ENCODE measurements around the gene VKORC1L1. TPM values are rescaled to one million over a fixed set of nuclear protein-coding genes. Genes with fewer than 3 reads are reported as not detected.
"Not testable (repeated sequence)": the region's sequence is repeated elsewhere in the genome, so short reads cannot be mapped to it uniquely, and the experiment has no call there.

Gene VKORC1L1
- total RNA-seq, 2 donors from 2014 or later = 21.3 to 26.0 TPM

- H3K36me3 ChIP-seq; H3K9me3 ChIP-seq; H3K27ac ChIP-seq; DNase-seq; H3K27me3 ChIP-seq; H3K4me3 ChIP-seq; H3K4me1 ChIP-seq; intact Hi-C loops (cut with DNase I); H3K9ac ChIP-seq (ENCODE audit: low read depth in 2 of 2, low read length in 2 of 2): not testable (repeated sequence)
These were observed 2.8 kb downstream of the VKORC1L1 start for GRCh38 chr7:65875715-65876114.

- H3K27me3 ChIP-seq; H3K4me3 ChIP-seq; H3K4me1 ChIP-seq; intact Hi-C loops (cut with DNase I); H3K9ac ChIP-seq (ENCODE audit: low read depth in 2 of 2, low read length in 2 of 2); DNase-seq; H3K36me3 ChIP-seq; H3K9me3 ChIP-seq: not testable (repeated sequence)
- peak overlapping the region; percentile 18 for H3K27ac ChIP-seq
These were observed 6.6 kb downstream of the VKORC1L1 start for GRCh38 chr7:65879292-65880153.

DNA sequence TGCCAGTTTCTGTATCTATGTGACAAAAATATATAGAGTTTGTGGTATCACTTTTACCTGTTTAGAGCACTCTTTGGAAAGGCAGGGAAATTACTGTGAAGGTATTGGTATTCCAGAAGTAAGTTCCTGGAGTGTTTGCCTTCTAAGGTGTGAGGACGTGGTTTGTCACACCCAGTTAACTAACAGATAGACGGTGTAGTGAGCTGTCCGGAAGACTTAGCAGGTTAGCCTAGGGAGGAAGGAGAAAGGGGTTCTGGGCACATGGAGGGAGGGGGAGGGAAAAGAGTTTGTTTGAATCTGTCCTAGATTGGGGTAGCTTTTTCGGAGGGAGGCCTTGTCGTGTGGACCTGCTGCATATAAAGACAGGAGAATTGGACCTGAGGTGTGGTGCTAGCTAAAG lies 7.4 kb downstream of the VKORC1L1 start:
- H3K4me1 ChIP-seq; H3K4me3 ChIP-seq; H3K9me3 ChIP-seq; H3K9ac ChIP-seq (ENCODE audit: low read depth in 2 of 2, low read length in 2 of 2); H3K36me3 ChIP-seq; H3K27me3 ChIP-seq; intact Hi-C loops (cut with DNase I): not testable (repeated sequence)
- peak overlapping the region; percentile 18 for H3K27ac ChIP-seq
- peak; percentile 32 for DNase-seq

DNA sequence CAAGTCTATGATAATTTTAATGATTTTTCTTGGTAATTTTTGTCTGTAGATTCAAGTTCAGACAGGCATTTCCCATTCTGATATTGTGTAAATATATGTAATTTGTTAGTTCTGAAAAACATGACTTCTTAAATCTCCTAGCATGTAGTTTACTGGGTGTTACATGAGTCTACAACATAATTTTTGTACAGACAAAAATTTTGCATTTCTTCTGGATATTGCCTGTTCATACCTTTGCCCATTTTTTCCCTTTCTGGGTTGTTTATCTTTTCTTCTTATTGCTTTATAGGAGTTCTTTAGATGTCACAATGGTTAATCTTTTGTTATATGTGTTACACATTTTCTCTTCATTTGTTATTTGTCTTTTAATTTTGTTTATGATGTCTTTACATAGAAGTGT lies 12.1 kb downstream of the VKORC1L1 start:
- H3K4me1 ChIP-seq; H3K9me3 ChIP-seq; intact Hi-C loops (cut with DNase I): not testable (repeated sequence)

DNA sequence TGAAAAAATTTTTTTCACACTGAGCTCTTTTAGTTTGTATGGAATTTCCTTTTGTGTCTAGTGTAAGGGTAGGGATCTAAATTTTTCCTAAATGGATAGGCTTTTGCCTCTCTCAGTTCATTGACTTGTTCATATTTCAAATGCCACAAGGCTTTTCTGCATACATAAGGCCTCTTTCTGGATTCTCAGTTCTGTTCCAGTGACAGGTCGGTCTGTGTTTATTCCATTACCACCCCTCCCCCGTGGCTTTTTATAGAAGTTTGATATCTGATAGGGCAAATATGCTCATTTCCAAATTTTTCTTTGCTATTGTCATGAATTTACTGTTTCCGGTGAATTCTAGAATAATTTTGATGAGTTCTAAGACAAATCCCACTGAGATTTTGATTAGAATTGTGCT lies 12.7 kb downstream of the VKORC1L1 start:
- H3K9me3 ChIP-seq; H3K9ac ChIP-seq (ENCODE audit: low read depth in 2 of 2, low read length in 2 of 2); H3K4me3 ChIP-seq; H3K27me3 ChIP-seq; H3K36me3 ChIP-seq; DNase-seq; H3K27ac ChIP-seq; intact Hi-C loops (cut with DNase I); H3K4me1 ChIP-seq: not testable (repeated sequence)

More for the DNA sequence above, 12.1 kb downstream of the VKORC1L1 start:
- not testable (repeated sequence) for H3K4me3 ChIP-seq; H3K27me3 ChIP-seq; H3K9ac ChIP-seq (ENCODE audit: low read depth in 2 of 2, low read length in 2 of 2); H3K27ac ChIP-seq; H3K36me3 ChIP-seq; DNase-seq

DNA sequence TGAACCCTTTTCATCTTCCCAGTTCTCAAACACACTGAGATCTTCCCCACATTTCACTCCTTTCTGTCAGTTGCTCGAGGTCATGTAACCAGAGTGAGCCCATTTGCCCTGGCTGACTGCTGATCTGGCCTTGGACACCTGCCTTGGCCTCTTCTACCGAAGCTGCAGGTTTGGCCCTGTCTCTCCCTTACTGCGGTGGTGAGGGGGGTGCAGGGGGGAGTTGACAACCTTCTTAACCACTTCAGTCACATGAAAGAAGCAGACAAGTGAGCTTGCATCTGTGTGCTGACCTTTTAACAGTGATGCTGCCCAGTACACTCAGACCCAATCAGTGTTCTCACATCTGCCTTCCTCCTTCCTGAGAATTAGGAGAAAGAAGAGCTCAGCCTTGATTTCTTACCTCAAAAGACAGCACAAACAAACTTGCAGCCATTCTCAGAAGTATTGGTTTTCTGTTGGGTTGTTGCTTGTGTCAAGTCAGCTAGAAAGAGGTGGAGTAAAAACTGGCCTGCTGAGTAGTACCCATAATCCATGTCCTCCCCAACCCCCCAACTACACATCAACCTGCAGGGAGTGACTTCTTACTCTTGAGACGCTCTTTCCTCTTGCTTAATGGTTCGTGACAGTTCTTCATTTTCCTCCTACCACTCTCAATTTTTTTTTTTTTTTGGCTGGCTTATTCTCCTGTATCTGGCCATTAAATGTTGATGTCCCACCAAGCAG lies 15.7 kb downstream of the VKORC1L1 start:
- H3K27me3 ChIP-seq; H3K9me3 ChIP-seq; H3K4me1 ChIP-seq; H3K4me3 ChIP-seq; intact Hi-C loops (cut with DNase I); H3K36me3 ChIP-seq; H3K27ac ChIP-seq; DNase-seq; H3K9ac ChIP-seq (ENCODE audit: low read depth in 2 of 2, low read length in 2 of 2): not testable (repeated sequence)

DNA sequence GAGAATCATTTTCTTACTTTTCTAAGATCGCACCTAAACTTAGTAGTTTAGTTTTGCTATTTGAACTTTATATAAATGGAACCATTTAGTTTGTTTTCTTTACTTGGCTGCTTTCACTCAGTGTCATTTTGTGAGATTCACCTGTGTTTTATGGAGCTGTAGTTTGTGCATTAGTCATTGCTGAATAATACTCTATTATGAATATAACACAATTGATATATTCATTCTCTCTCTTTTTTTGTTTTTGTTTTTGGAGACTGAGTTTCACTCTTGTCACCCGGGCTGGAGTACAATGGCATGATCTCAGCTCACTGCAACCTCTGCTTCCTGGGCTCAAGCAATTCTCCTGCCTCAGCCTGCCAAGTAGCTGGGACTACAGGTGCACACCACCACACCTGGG lies 16.8 kb downstream of the VKORC1L1 start:
- H3K36me3 ChIP-seq; H3K9me3 ChIP-seq; intact Hi-C loops (cut with DNase I); H3K27me3 ChIP-seq; H3K9ac ChIP-seq (ENCODE audit: low read depth in 2 of 2, low read length in 2 of 2); H3K4me1 ChIP-seq; H3K27ac ChIP-seq; H3K4me3 ChIP-seq; DNase-seq: not testable (repeated sequence)

- no peak for DNase-seq
- Histone ChIP-seq H3K4me3 (no peak overlapping the region), H3K4me1 (no peaks in the 10 kb centered on the region), H3K9me3 (no peaks in the 10 kb centered on the region), H3K9ac (ENCODE audit: low read depth in 2 of 2, low read length in 2 of 2) (no peak overlapping the region), H3K27ac (no peak overlapping the region), H3K36me3 (no peaks in the 10 kb centered on the region), H3K27me3 (no peaks in the 10 kb centered on the region)
- TF ChIP-seq, protein P1, sequence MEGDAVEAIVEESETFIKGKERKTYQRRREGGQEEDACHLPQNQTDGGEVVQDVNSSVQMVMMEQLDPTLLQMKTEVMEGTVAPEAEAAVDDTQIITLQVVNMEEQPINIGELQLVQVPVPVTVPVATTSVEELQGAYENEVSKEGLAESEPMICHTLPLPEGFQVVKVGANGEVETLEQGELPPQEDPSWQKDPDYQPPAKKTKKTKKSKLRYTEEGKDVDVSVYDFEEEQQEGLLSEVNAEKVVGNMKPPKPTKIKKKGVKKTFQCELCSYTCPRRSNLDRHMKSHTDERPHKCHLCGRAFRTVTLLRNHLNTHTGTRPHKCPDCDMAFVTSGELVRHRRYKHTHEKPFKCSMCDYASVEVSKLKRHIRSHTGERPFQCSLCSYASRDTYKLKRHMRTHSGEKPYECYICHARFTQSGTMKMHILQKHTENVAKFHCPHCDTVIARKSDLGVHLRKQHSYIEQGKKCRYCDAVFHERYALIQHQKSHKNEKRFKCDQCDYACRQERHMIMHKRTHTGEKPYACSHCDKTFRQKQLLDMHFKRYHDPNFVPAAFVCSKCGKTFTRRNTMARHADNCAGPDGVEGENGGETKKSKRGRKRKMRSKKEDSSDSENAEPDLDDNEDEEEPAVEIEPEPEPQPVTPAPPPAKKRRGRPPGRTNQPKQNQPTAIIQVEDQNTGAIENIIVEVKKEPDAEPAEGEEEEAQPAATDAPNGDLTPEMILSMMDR (IDR thresholded peaks at IDR 0.05) = no peak
- intact Hi-C loops (cut with DNase I) = no loop called here
These were observed 19.3 kb downstream of the VKORC1L1 start for GRCh38 chr7:65892161-65892560.

DNA sequence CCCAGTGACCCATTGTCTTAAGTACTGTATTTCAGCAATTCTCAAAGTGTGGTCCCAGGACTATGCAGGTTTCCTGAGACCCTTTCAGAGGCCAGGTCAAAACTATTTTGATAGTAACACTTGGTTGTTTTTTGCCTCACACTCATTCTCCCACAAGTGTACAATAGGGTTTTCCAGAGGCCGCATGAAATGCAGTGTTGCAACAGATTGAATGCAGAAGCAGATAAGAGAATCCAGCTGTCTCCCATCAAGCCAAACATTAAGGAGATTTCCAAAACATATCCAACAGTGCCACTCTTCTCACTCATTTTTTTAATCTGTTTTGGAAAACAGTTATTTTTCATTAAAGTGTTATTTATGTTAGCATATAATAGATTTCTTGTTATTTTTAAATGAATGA lies 20.0 kb downstream of the VKORC1L1 start:
- H3K4me1 ChIP-seq = no peaks in the 10 kb centered on the region
- no peak for DNase-seq
- no peaks in the 10 kb centered on the region for H3K27me3 ChIP-seq
- intact Hi-C loops (cut with DNase I) = no loop called here
- H3K9ac ChIP-seq (ENCODE audit: low read depth in 2 of 2, low read length in 2 of 2) = no peak overlapping the region
- H3K9me3 ChIP-seq = no peaks in the 10 kb centered on the region
- TF ChIP-seq, protein P1 (IDR thresholded peaks at IDR 0.05) = no peak
- no peak overlapping the region for H3K27ac ChIP-seq
- H3K36me3 ChIP-seq = no peaks in the 10 kb centered on the region
- H3K4me3 ChIP-seq = no peak overlapping the region

Measured in colonic mucosa (tissue), 4 donors.